ENCODE measurements around the gene SIAH1.

DNA sequence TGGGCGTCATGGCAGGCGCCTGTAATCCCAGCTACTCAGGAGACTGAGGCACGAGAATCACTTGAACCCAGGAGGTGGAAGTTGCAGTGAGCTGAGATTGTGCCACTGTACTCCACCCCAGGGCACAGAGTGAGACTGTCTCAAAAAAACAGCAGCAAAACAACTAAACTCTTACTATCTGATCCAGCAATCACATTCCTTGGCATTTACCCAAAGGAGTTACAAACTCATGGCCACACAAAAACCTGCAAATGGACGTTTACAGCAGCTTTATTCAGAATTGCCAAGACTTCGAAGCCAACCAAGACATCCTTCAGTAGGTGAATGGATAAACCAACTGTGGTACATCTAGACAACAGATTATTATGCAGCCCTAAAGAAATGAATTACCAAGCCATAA lies 4.0 kb downstream of the SIAH1 start:
- TF ChIP-seq EZH2 (IDR thresholded peaks at IDR 0.05; ENCODE audit: insufficient read depth, poor library complexity, severe bottlenecking) = no peak
- TF ChIP-seq EZH2phosphoT487 (IDR thresholded peaks at IDR 0.05; ENCODE audit: insufficient read depth, low read depth) = no peak
